GM18520 (cell line): ENCODE measurements around the gene STRIT1.
"Not testable (repeated sequence)": the region's sequence is repeated elsewhere in the genome, so short reads cannot be mapped to it uniquely, and the experiment has no call there.

Source experiments
- ATAC-seq: cut with Tn5 transposase; IDR thresholded peaks from one replicate; pipeline ENCODE4 v1.9.1; 2021; ENCODE audit not compliant: unreplicated experiment

Gene STRIT1

DNA sequence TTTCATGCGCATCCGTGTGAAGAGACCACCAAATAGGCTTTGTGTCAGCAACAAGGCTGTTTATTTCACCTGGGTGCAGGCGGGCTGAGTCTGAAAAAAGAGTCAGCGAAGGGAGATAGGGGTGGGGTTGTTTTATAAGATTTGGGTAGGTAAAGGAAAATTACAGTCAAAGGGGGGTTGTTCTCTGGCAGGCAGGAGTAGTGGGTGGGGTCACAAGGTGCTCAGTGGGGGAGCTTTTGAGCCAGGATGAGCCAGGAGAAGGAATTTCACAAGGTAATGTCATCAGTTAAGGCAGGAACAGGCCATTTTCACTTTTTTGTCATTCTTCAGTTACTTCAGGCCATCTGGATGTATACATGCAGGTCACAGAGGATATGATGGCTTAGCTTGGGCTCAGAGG is 19.0 kb downstream of the STRIT1 start:
- ATAC-seq, result not testable (repeated sequence)

DNA sequence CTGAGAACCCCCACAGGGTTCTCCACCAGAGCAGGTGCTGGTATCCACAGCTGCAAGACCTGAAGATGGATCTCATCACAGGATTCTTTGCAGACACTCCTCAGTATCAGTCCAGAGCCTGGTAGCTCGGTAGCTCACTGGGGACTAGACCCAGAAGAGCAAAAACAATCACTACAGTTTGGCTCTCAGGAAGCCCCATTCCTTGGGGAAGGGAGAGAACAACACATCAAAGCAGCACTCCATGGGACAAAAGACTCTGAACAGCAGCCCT is 22.2 kb downstream of the STRIT1 start:
- no peak for ATAC-seq

DNA sequence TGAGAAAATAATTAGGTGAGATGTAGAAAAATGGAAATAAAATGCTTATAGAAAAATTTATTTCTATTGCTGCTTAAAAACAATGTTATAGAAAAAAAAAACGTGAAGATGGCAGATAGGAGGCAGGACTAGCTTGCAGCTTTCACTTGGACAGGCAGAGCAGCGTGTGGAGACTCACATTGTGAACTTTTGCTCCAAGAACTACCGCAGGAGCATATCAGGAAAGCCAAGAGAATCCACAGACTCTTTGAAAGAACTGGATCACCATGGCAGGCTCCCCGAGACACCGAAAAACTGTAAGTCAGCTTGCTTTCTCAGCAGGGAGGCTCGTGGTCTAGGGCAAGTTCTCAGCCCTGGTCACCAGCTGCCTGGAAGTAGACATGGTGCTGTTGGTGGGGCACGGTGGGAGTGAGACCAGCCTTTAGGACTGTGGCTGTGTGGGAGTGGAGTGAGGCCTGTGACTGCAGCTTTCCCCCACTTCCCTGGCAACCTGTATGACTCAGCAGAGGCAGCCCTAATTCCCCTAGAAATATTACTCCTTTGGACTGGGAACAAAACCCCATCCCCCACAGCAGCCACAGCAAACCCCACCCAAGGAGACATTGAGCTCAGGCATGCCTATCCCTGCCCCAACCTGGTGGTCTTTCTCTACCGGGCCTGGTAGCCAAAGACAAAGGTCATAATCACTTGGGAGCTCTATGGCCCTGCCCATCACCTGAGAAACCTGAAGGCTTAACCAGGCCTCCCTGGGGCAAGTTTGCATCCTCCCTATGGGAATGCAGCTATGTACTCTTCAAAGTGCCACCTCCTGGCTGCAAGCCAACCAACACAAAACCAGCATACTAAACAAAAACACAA is 22.8 kb downstream of the STRIT1 start:
- ATAC-seq, result no peak

DNA sequence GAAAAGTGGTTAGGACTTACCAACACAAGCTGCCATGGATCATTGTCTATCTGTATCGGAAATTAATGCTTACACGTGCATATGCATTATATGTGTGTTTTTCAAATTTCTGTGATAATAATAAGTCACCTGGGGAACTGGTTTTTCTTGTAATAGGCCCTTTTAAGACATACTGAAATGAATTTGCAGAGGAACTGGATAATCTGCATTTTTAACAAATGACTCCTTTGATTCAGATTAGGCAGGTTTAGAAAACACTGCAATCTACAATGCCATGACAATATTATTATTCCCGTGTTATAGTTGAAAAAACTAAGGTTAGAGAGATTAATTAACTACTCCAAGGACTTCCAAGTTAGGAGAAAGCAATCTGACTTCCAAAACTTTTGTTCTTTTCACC is 23.4 kb downstream of the STRIT1 start:
- no peak for ATAC-seq

DNA sequence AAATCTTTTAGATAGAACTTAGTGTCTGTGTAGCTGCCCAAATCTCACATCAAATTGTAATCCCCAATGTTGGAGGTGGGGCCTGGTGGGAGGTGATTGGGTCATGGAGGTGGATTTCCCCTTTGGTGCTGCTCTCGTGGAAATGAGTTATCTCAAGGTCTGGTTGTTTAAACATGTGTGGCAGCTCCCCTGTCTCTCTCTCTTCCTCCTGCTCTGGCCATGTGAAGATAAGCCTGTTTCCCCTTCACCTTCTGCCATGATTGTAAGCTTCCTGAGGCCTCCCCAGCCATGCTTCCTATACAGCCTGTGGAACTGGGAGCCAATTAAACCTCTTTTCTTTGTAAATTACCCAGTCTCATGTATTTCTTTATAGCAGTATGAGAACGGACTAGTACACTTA is 30.6 kb downstream of the STRIT1 start:
- ATAC-seq, result not testable (repeated sequence)

GRCh38 chr3:155262295-155262694 is 31.2 kb downstream of the STRIT1 start:
- ATAC-seq, result no peak

DNA sequence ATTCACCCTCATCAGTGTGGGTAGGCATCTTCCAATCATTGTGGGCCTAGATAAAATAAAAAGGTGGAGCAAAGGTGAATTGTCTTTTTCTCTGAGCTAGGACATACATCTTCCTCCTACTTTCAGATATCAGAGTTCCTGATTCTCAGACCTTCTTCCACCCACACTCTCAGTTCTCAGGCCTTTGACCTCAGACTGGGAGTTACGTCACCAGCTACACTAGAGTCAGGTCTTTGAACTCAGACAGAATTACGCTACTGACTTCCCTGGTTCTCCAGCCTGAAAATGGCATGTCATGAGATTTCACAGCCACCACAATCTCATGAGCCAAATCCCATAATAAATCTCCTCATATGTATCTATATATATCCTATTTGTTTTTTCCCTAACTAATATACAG is 39.0 kb downstream of the STRIT1 start:
- no peak for ATAC-seq

DNA sequence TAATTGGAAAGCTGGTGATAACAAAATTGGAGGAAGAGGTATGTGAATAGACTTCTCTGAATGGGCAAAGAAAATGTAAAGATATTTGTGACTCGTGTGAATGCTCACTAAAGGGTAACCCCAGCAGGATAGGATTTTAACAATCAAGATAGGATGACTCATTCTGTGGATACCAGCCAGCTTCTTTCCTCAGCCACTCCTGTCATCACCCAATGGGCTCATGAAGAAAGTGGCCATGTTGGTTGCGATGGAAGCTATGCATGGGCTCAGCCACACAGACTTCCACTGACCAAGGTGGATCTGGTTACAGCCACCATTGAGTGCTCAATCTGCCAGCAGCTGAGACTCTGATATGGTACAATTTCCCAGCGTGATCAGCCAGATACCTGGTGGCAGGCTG is 40.9 kb downstream of the STRIT1 start:
- no peak for ATAC-seq

GRCh38 chr3:155252021-155252420 is 41.5 kb downstream of the STRIT1 start:
- no peak for ATAC-seq

- no peak for ATAC-seq
These were observed 44.8 kb downstream of the STRIT1 start for GRCh38 chr3:155248531-155249187.

DNA sequence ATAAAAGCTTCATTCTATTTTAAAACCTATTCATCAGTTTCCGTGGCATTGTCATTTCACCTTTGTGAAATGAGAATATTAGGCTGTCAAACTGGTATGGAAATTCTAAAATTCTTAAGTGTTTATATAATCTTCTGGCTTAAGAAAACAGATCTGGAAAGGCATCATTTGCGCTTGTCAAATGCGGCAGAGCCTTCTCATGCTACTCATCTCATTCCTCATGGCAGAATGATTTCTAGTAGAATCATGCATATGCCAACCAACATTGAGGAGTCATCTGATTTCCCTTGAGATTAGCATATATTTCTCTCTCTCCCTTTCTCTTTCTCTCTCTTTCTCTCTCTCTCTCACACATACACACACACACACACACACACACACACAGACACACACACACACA is 48.8 kb downstream of the STRIT1 start:
- no peak for ATAC-seq

- ATAC-seq, result no peak
These were observed 49.3 kb downstream of the STRIT1 start for GRCh38 chr3:155244216-155244615.

- ATAC-seq, result no peak
These were observed 50.0 kb downstream of the STRIT1 start for GRCh38 chr3:155243512-155243921.

DNA sequence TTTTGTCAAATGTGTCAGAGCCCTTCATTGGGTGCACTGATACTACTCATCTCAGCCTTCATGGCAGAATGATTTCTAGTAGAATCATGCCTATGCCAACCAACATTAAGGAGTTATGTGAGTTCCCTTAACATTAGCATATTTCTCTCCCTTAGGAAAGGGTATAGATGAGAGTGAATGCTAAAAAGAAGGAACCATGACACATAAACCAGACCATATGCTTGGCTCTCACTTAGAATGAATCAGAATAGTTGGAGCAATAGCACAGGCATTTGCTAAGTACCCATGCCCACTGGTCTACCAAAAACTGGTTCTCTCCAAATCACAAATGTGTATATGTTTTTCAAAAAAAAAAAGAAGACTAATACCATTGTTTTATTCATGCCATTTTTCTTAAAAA is 51.1 kb downstream of the STRIT1 start:
- ATAC-seq, result no peak

- ATAC-seq, result no peak
These were observed 51.9 kb downstream of the STRIT1 start for GRCh38 chr3:155241579-155241978.
